Transverse colon (tissue), 4 donors: ENCODE data around the gene CHID1.

Source experiments
- CTCF ChIP-seq, 5 experiments: fragments of 200-600 bp in 3 of 5; fragments of 450-650 bp in 2 of 5; sonication (generic) in 3 of 5; IDR thresholded peaks; 1 replicate in 2 of 5; 2 replicates in 3 of 5; pipeline ENCODE4 v1.5.1; 2016 to 2017; ENCODE audit warnings: antibody characterized with exemption in 5 of 5, inconsistent platforms in 3 of 5, mild to moderate bottlenecking in 2 of 5, moderate library complexity in 1 of 5
- EP300 ChIP-seq: sonication (generic); formaldehyde crosslinking; IDR thresholded peaks from one replicate; pipeline ENCODE4 v1.6.1; 2017; ENCODE audit warnings: antibody characterized with exemption, low read depth
- POLR2A ChIP-seq: fragments of 450-650 bp; IDR thresholded peaks from one replicate; pipeline ENCODE4 v1.6.1; 2016; ENCODE audit warnings: antibody characterized with exemption, mild to moderate bottlenecking, moderate library complexity
- POLR2AphosphoS5 ChIP-seq, 3 donors: sonication (generic); formaldehyde crosslinking; IDR thresholded peaks; one replicate each; pipeline ENCODE4 v1.6.1; 2016; ENCODE audit warnings: antibody characterized with exemption in 3 of 3

- TF ChIP-seq CTCF (IDR thresholded peaks at IDR 0.05) (no peak), POLR2A (no peak), POLR2AphosphoS5 (IDR thresholded peaks at IDR 0.05) (no peak), EP300 (no peak)
Observed at GRCh38 chr11:931385-931784, 20.8 kb upstream of the CHID1 start.
